NCI-H69 (cell line): ENCODE data around the gene NAP1L5.

Experiments used
- DNase-seq: peaks from one replicate; lab custom pipeline; 2025; lab: John Stamatoyannopoulos, UW

NAP1L5 gene

GRCh38 chr4:88722276-88722780, 24.7 kb upstream of the NAP1L5 start:
- DNase-seq: no peak

- no peak for DNase-seq
Measured at GRCh38 chr4:88720451-88721428, 23.1 kb upstream of the NAP1L5 start.

GRCh38 chr4:88719381-88719780, 21.8 kb upstream of the NAP1L5 start:
- no peak for DNase-seq

- DNase-seq: no peak
Measured at GRCh38 chr4:88718098-88718497, 20.5 kb upstream of the NAP1L5 start.

- DNase-seq: no peak
Measured at GRCh38 chr4:88713782-88714181, 16.2 kb upstream of the NAP1L5 start.

GRCh38 chr4:88709989-88710388, 12.4 kb upstream of the NAP1L5 start:
- DNase-seq: no peak

- peak; percentile 59 for DNase-seq
Measured at GRCh38 chr4:88706574-88706973, 8.9 kb upstream of the NAP1L5 start.

- no peak for DNase-seq
Measured at GRCh38 chr4:88705805-88706492, 8.3 kb upstream of the NAP1L5 start.

- no peak for DNase-seq
Measured at GRCh38 chr4:88705223-88705622, 7.6 kb upstream of the NAP1L5 start.

- DNase-seq: no peak
Measured at GRCh38 chr4:88702782-88703181, 5.2 kb upstream of the NAP1L5 start.

GRCh38 chr4:88698519-88698918, 890 bp upstream of the NAP1L5 start:
- no peak for DNase-seq

GRCh38 chr4:88697141-88697540, 488 bp downstream of the NAP1L5 start:
- no peak for DNase-seq

- no peak for DNase-seq
Measured at GRCh38 chr4:88696630-88697029, 999 bp downstream of the NAP1L5 start.

- DNase-seq: no peak
Measured at GRCh38 chr4:88693792-88694191, 3.8 kb downstream of the NAP1L5 start.

- no peak for DNase-seq
Measured at GRCh38 chr4:88690355-88690754, 7.3 kb downstream of the NAP1L5 start.

- DNase-seq: no peak
Measured at GRCh38 chr4:88681209-88681608, 16.4 kb downstream of the NAP1L5 start.

GRCh38 chr4:88675543-88675942, 22.1 kb downstream of the NAP1L5 start:
- DNase-seq: no peak

- DNase-seq: peak; percentile 7
Measured at GRCh38 chr4:88674979-88675378, 22.6 kb downstream of the NAP1L5 start.

GRCh38 chr4:88674565-88674964, 23.1 kb downstream of the NAP1L5 start:
- no peak for DNase-seq

- no peak for DNase-seq
Measured at GRCh38 chr4:88673886-88674285, 23.7 kb downstream of the NAP1L5 start.

GRCh38 chr4:88672987-88673386, 24.6 kb downstream of the NAP1L5 start:
- DNase-seq: peak; percentile 27

GRCh38 chr4:88661739-88662138, 35.9 kb downstream of the NAP1L5 start:
- no peak for DNase-seq
